NCI-H1092 (cell line): ENCODE data around the gene PRSS50.
"Not testable (repeated sequence)": the region's sequence is repeated elsewhere in the genome, so short reads cannot be mapped to it uniquely, and the experiment has no call there.

Experiments used
- DNase-seq: peaks from one replicate; lab custom pipeline; 2025; lab: John Stamatoyannopoulos, UW

Gene PRSS50

GRCh38 chr3:46717447-46718231 lies at the start of gene PRSS50:
PRSS50 (minus strand) TSS chr3:46717869; CDS start chr3:46717824, 45 bp downstream.
- DNase-seq = no peak

- DNase-seq = no peak
These were observed 46.5 kb upstream of the PRSS50 start for GRCh38 chr3:46764206-46764605.

- no peak for DNase-seq
These were observed 45.5 kb upstream of the PRSS50 start for GRCh38 chr3:46763178-46763577.

- DNase-seq = no peak
These were observed 41.8 kb upstream of the PRSS50 start for GRCh38 chr3:46759239-46760167.

GRCh38 chr3:46756642-46757041 lies 39.0 kb upstream of the PRSS50 start:
- DNase-seq = no peak

GRCh38 chr3:46755646-46756045 lies 38.0 kb upstream of the PRSS50 start:
- DNase-seq = no peak

GRCh38 chr3:46753127-46753526 lies 35.5 kb upstream of the PRSS50 start:
- not testable (repeated sequence) for DNase-seq

GRCh38 chr3:46750555-46751038 lies 32.9 kb upstream of the PRSS50 start:
- DNase-seq = no peak

- DNase-seq = no peak
These were observed 31.5 kb upstream of the PRSS50 start for GRCh38 chr3:46749129-46749528.

GRCh38 chr3:46748170-46748569 lies 30.5 kb upstream of the PRSS50 start:
- DNase-seq = no peak

GRCh38 chr3:46746711-46747110 lies 29.0 kb upstream of the PRSS50 start:
- no peak for DNase-seq

- DNase-seq = no peak
These were observed 25.4 kb upstream of the PRSS50 start for GRCh38 chr3:46742992-46743585.

GRCh38 chr3:46739565-46739964 lies 21.9 kb upstream of the PRSS50 start:
- DNase-seq = not testable (repeated sequence)

- peak; percentile 6 for DNase-seq
These were observed 19.7 kb upstream of the PRSS50 start for GRCh38 chr3:46737329-46737731.

- DNase-seq = no peak
These were observed 18.6 kb upstream of the PRSS50 start for GRCh38 chr3:46736006-46736872.

GRCh38 chr3:46734773-46735172 lies 17.1 kb upstream of the PRSS50 start:
- no peak for DNase-seq

GRCh38 chr3:46733026-46733800 lies 15.5 kb upstream of the PRSS50 start:
- no peak for DNase-seq

GRCh38 chr3:46731795-46732194 lies 14.1 kb upstream of the PRSS50 start:
- DNase-seq = no peak

- no peak for DNase-seq
These were observed 13.2 kb upstream of the PRSS50 start for GRCh38 chr3:46730819-46731218.

- no peak for DNase-seq
These were observed 11.4 kb upstream of the PRSS50 start for GRCh38 chr3:46729038-46729437.
